Trophoblast cell (in vitro differentiated cells and primary cell): ENCODE data around the gene NHSL2.

Source experiments
- DNase-seq, 2 donors: peaks; one replicate each; pipeline ENCODE4 v3.0.0-alpha.2; 2016
- H2AFZ ChIP-seq: 2 replicates; pipeline ENCODE4 v1.6.1; 2013; ENCODE audit warnings: low read length, moderate library complexity, mild to moderate bottlenecking; ENCODE audit not compliant: insufficient read depth, poor library complexity
- H2AK5ac ChIP-seq: 2 replicates; pipeline ENCODE4 v1.6.1; 2013; ENCODE audit warnings: mild to moderate bottlenecking, low read length
- H2BK120ac ChIP-seq: 2 replicates; pipeline ENCODE4 v1.6.1; 2013; ENCODE audit warnings: low read length, mild to moderate bottlenecking, moderate library complexity; ENCODE audit not compliant: insufficient read depth, poor library complexity
- H2BK12ac ChIP-seq: 2 replicates; pipeline ENCODE4 v1.6.1; 2013; ENCODE audit warnings: mild to moderate bottlenecking, low read length, moderate library complexity
- H2BK5ac ChIP-seq: 2 replicates; pipeline ENCODE4 v1.6.1; 2013; ENCODE audit warnings: low read length, low read depth, moderate library complexity, mild to moderate bottlenecking; ENCODE audit not compliant: poor library complexity
- H3K14ac ChIP-seq: 2 replicates; pipeline ENCODE4 v1.6.1; 2013; ENCODE audit warnings: mild to moderate bottlenecking, low read length
- H3K18ac ChIP-seq: 2 replicates; pipeline ENCODE4 v1.6.1; 2013; ENCODE audit warnings: mild to moderate bottlenecking, low read length
- H3K23ac ChIP-seq: 2 replicates; pipeline ENCODE4 v1.6.1; 2013; ENCODE audit warnings: low read length
- H3K27ac ChIP-seq: 2 replicates; pipeline ENCODE4 v1.5.1; 2013; ENCODE audit warnings: low read depth, mild to moderate bottlenecking, inconsistent platforms, low read length, moderate library complexity
- H3K27me3 ChIP-seq: 2 replicates; pipeline ENCODE4 v1.6.1; 2013; ENCODE audit warnings: inconsistent platforms, mild to moderate bottlenecking, low read length, moderate library complexity; ENCODE audit not compliant: insufficient read depth
- H3K36me3 ChIP-seq, 2 experiments: 1 replicate in 1 of 2; 2 replicates in 1 of 2; pipeline ENCODE4 v1.6.1; 2013; ENCODE audit warnings: low read length in 2 of 2, mild to moderate bottlenecking in 2 of 2, moderate library complexity in 1 of 2; ENCODE audit not compliant: insufficient read depth in 2 of 2, control insufficient read depth in 1 of 2
- H3K4ac ChIP-seq: 2 replicates; pipeline ENCODE4 v1.6.1; 2013; ENCODE audit warnings: low read depth, mild to moderate bottlenecking, low read length, moderate library complexity
- H3K4me1 ChIP-seq, 2 experiments: 1 replicate in 1 of 2; 2 replicates in 1 of 2; pipeline ENCODE4 v1.6.1; 2013; ENCODE audit warnings: low read length in 2 of 2, mild to moderate bottlenecking in 2 of 2, moderate library complexity in 1 of 2; ENCODE audit not compliant: insufficient read depth in 2 of 2, control insufficient read depth in 1 of 2
- H3K4me2 ChIP-seq: 2 replicates; pipeline ENCODE4 v1.6.1; 2013; ENCODE audit warnings: inconsistent platforms, mild to moderate bottlenecking, low read length, moderate library complexity
- H3K4me3 ChIP-seq: 2 replicates; pipeline ENCODE4 v1.5.1; 2013; ENCODE audit warnings: mild to moderate bottlenecking, low read depth, low read length, inconsistent platforms
- H3K79me1 ChIP-seq: one replicate; pipeline ENCODE4 v1.6.1; 2013; ENCODE audit warnings: low read length
- H3K79me2 ChIP-seq: 2 replicates; pipeline ENCODE4 v1.6.1; 2013; ENCODE audit warnings: low read length, mild to moderate bottlenecking; ENCODE audit not compliant: control insufficient read depth, insufficient read depth, poor library complexity
- H3K9ac ChIP-seq: 2 replicates; pipeline ENCODE4 v1.6.1; 2013; ENCODE audit warnings: mild to moderate bottlenecking, low read length
- H3K9me3 ChIP-seq: 2 replicates; pipeline ENCODE4 v1.6.1; 2013; ENCODE audit warnings: low read depth, mild to moderate bottlenecking, control low read depth, inconsistent platforms, low read length; ENCODE audit not compliant: insufficient read depth
- H4K12ac ChIP-seq: 2 replicates; pipeline ENCODE4 v1.6.1; 2013; ENCODE audit warnings: low read depth, mild to moderate bottlenecking, low read length, moderate library complexity
- H4K8ac ChIP-seq: 2 replicates; pipeline ENCODE4 v1.6.1; 2013; ENCODE audit warnings: low read depth, mild to moderate bottlenecking, low read length, moderate library complexity
- H4K91ac ChIP-seq: one replicate; pipeline ENCODE4 v1.6.1; 2013; ENCODE audit warnings: low read depth, mild to moderate bottlenecking, low read length, moderate library complexity
- WGBS: extraction: QIAGEN DNeasy Blood & Tissue Kit; methylation state at CpG from one replicate; pipeline ENCODE4 v1.1.7; 2013; ENCODE audit warnings: missing lambda C conversion rate; ENCODE audit not compliant: insufficient read length, insufficient coverage; ENCODE audit errors: extremely low coverage; 5-methylcytosine and 5-hydroxymethylcytosine counted together

Gene NHSL2

GRCh38 chrX:72125331-72126047, 214.8 kb downstream of the NHSL2 start:
- no peak overlapping the region for H3K14ac ChIP-seq
- H3K9ac ChIP-seq = no peak overlapping the region
- H3K4me2 ChIP-seq = no peak overlapping the region
- H2BK5ac ChIP-seq = no peak overlapping the region
- no peak overlapping the region for H3K18ac ChIP-seq
- no peaks in the 10 kb centered on the region for H3K9me3 ChIP-seq
- peaks cover 2% of the 10 kb centered on the region for H3K79me2 ChIP-seq
- no peak overlapping the region for H3K4ac ChIP-seq
- no peak overlapping the region for H2AK5ac ChIP-seq
- H3K4me1 ChIP-seq = peaks cover 35 to 51% of the 10 kb centered on the region in 2 experiments
- peaks cover 0 to 3% of the 10 kb centered on the region in 2 experiments for H3K36me3 ChIP-seq
- no peak overlapping the region for H4K8ac ChIP-seq
- peaks cover 12% of the 10 kb centered on the region for H3K79me1 ChIP-seq
- no peak overlapping the region for H3K4me3 ChIP-seq
- no peak overlapping the region for H4K91ac ChIP-seq
- H3K23ac ChIP-seq = no peak overlapping the region
- H3K27me3 ChIP-seq = no peaks in the 10 kb centered on the region
- H2BK120ac ChIP-seq = no peak overlapping the region
- no peak for DNase-seq
- peak overlapping the region; percentile 15 for H2BK12ac ChIP-seq
- no peak overlapping the region for H4K12ac ChIP-seq
- no peak overlapping the region for H2AFZ ChIP-seq
- no peak overlapping the region for H3K27ac ChIP-seq
- WGBS = no CpG with 5 or more reads among the region's 6 CpGs

GRCh38 chrX:72126048-72126415, 215.4 kb downstream of the NHSL2 start:
- no peak for DNase-seq
- Histone ChIP-seq H3K23ac (no peak overlapping the region), H2BK12ac (peak overlapping the region; percentile 46), H3K27ac (no peak overlapping the region), H4K12ac (no peak overlapping the region), H3K4ac (no peak overlapping the region), H2BK5ac (peak overlapping the region; percentile 27), H3K4me1 (peaks cover 35 to 48% of the 10 kb centered on the region in 2 experiments), H3K79me2 (peaks cover 2% of the 10 kb centered on the region), H2BK120ac (no peak overlapping the region), H4K8ac (no peak overlapping the region), H3K4me2 (no peak overlapping the region), H2AFZ (no peak overlapping the region), H3K27me3 (no peaks in the 10 kb centered on the region), H3K14ac (peak overlapping the region; percentile 28), H3K9me3 (no peaks in the 10 kb centered on the region), H4K91ac (no peak overlapping the region), H3K4me3 (no peak overlapping the region), H3K36me3 (peaks cover 0 to 3% of the 10 kb centered on the region in 2 experiments), H3K9ac (no peak overlapping the region), H2AK5ac (no peak overlapping the region), H3K79me1 (peaks cover 12% of the 10 kb centered on the region), H3K18ac (peak overlapping the region; percentile 7)
- WGBS = no CpG with 5 or more reads among the region's 3 CpGs

DNA sequence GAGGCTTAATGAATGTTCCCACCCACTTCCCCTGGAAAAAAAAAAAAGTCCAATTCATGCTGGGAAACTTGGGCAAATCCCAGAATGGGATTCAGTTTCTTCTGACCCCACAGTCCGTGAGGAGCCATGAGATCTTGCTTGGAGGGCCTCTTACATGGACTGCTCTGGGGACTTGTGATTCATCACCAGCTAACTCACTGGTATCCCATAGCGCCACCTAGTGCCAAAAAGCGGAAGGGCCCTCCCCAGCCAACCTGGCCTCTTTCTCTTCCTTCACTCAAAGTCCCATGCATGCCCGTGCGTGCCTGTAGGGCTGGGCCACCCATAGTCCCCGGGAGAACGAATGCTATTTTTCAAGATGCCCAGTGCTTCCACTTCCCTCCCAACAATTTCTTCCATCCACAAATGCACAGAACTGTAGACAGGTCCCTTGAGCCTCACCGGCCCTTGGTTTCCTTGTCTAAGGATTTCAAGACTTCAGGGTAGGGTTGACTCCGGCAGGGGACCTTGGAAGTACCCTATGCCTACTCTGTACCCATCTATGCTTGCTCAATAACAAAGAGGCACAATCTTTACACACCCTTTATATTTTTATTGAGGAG, 216.0 kb downstream of the NHSL2 start:
- Histone ChIP-seq H2BK120ac (no peak overlapping the region), H3K4me3 (no peak overlapping the region), H3K18ac (no peak overlapping the region), H3K4me1 (peaks cover 35 to 44% of the 10 kb centered on the region in 2 experiments), H3K27ac (peak overlapping the region; percentile 36), H4K12ac (no peak overlapping the region), H2AFZ (no peak overlapping the region), H2BK12ac (no peak overlapping the region), H2BK5ac (no peak overlapping the region), H4K91ac (peak overlapping the region; percentile 46), H3K9ac (no peak overlapping the region), H3K36me3 (peaks cover 0 to 3% of the 10 kb centered on the region in 2 experiments), H2AK5ac (no peak overlapping the region), H4K8ac (no peak overlapping the region), H3K4ac (no peak overlapping the region), H3K14ac (no peak overlapping the region), H3K9me3 (no peaks in the 10 kb centered on the region), H3K23ac (no peak overlapping the region), H3K27me3 (no peaks in the 10 kb centered on the region), H3K79me1 (peaks cover 14% of the 10 kb centered on the region), H3K4me2 (no peak overlapping the region), H3K79me2 (peaks cover 2% of the 10 kb centered on the region)
- peak; percentile 70 to 79 for DNase-seq
- WGBS = no CpG with 5 or more reads among the region's 9 CpGs

DNA sequence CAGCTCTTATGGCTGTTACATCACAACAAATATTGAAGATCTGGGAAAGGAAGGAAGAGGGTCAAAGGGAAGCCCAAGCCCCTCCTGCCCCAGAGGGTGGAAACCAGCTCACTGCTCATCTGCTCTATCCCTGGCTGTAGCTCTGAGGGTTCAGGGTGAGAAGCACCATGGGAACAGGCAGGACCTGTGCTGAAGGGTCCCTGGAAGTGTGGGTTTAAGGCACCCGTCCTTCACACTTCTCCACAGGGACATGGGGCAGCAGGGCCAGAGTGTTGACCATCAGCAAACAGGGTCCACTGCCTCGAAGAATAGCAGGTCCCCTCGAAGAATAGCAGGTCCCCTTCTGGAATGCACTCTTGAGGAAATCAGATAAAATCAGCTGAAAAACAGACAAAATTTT, 216.7 kb downstream of the NHSL2 start:
- Histone ChIP-seq H4K8ac (no peak overlapping the region), H3K27ac (no peak overlapping the region)
- no CpG with 5 or more reads among the region's 3 CpGs for WGBS

More for the DNA sequence above, 216.7 kb downstream of the NHSL2 start:
- H3K9ac ChIP-seq = no peak overlapping the region
- H2BK5ac ChIP-seq = no peak overlapping the region
- H2AK5ac ChIP-seq = no peak overlapping the region
- peaks cover 14% of the 10 kb centered on the region for H3K79me1 ChIP-seq
- H2BK120ac ChIP-seq = no peak overlapping the region
- no peak overlapping the region for H3K4ac ChIP-seq
- peaks cover 35 to 44% of the 10 kb centered on the region in 2 experiments for H3K4me1 ChIP-seq
- no peak for DNase-seq
- no peak overlapping the region for H3K4me3 ChIP-seq
- H3K27me3 ChIP-seq = no peaks in the 10 kb centered on the region
- no peaks in the 10 kb centered on the region for H3K9me3 ChIP-seq
- peaks cover 0 to 3% of the 10 kb centered on the region in 2 experiments for H3K36me3 ChIP-seq
- H3K23ac ChIP-seq = no peak overlapping the region
- H3K14ac ChIP-seq = no peak overlapping the region
- H2BK12ac ChIP-seq = no peak overlapping the region
- no peak overlapping the region for H4K91ac ChIP-seq
- no peak overlapping the region for H3K18ac ChIP-seq
- H3K4me2 ChIP-seq = no peak overlapping the region
- no peak overlapping the region for H2AFZ ChIP-seq
- no peak overlapping the region for H4K12ac ChIP-seq
- peaks cover 2% of the 10 kb centered on the region for H3K79me2 ChIP-seq
